ENCODE measurements around the gene CEP170. TPM values are rescaled to one million over a fixed set of nuclear protein-coding genes. Genes with fewer than 3 reads are reported as not detected.

CEP170 gene
- 18.5 to 35.5 TPM (median 25.5 TPM) in 5 replicates for total RNA-seq (2022; extraction: Qiagen RNA extraction)

DNA sequence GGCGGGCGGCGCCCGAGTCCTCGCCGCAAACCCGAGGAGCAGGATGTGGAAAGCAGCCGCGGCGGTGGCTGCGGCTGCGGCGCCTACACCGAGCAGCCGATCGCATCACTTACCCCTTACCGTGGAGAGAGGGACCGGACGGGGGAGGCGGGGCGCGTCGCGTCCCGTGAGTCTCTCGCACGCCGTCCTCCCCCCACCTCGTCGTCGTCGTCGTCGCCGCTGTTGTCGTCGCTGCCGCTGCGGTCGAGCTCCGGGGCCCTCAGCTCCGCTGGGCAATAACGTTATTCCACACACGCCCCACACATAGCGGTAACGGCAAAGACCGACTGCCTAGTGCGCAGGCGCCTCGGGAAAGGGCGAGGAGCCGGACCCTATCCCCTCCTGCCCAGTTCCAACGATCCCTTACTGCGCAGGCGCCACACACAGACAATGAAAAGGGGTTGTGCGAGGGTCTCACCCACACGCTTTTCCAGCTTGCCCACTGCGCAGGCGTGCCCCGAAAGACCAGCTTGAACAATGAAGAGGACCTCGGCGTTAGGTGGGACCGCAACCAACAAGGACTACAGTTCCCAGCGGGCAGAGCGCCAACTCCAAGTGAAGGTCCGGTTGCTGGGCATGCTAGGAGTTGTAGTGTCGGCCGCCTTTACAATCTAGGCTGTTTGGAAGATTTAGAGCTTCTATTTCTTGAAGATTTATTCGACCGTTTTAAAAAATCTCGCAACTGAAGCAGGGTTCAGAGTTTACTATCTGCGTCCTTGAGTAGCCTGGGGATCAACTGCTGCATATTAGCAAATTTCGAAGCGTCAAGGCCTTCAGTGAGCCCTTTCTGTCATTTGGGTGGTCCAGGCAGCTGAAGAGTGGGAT is at the start of gene CEP170:
TSS of gene CEP170 (minus strand) at position 355 of the 864 bp plus-strand sequence. CDS start 30,001 bp downstream, outside the sequence.

GRCh38 chr1:243255791-243256512 is 871 bp upstream of the CEP170 start, which contains the start of gene SDCCAG8:
TSS of gene SDCCAG8 (plus strand) at chr1:243256041. CDS start at chr1:243256174, 133 bp downstream.

Other genes starting within 250 kb of the CEP170 start
- gene SDCCAG8, start 760 bp upstream of the CEP170 start, total RNA-seq (2022; extraction: Qiagen RNA extraction), result 38.4 to 54.4 TPM (median 46.4 TPM) in 5 replicates

Measured in A549 treated with Hydrocortisone at 1 μM for 4 hours (cell line).